GM10266 (cell line): ENCODE results near the gene PRUNE2.

Source experiments
- DNase-seq: peaks from one replicate; pipeline ENCODE4 v3.0.0; 2012; ENCODE audit errors: extremely low spot score
- CTCF ChIP-seq: IDR thresholded peaks from 2 replicates; pipeline ENCODE4 v1.5.1; 2012; ENCODE audit warnings: mild to moderate bottlenecking, low read depth; ENCODE audit not compliant: control insufficient read depth, insufficient read depth; ENCODE audit errors: missing control alignments

Gene PRUNE2

GRCh38 chr9:76852026-76852425 is 53.9 kb downstream of the PRUNE2 start:
- no peak for DNase-seq
- TF ChIP-seq CTCF = no peak

- no peak for TF ChIP-seq CTCF
Measured at GRCh38 chr9:76846297-76846696, 59.6 kb downstream of the PRUNE2 start.

GRCh38 chr9:76845254-76845653 is 60.7 kb downstream of the PRUNE2 start:
- no peak for DNase-seq
- no peak for TF ChIP-seq CTCF

More at GRCh38 chr9:76846297-76846696, 59.6 kb downstream of the PRUNE2 start:
- no peak for DNase-seq

- no peak for DNase-seq
- TF ChIP-seq CTCF = no peak
Measured at GRCh38 chr9:76835571-76836283, 70.2 kb downstream of the PRUNE2 start.

- DNase-seq = no peak
Measured at GRCh38 chr9:76828447-76828846, 77.5 kb downstream of the PRUNE2 start.

GRCh38 chr9:76827296-76828080 is 78.4 kb downstream of the PRUNE2 start:
- TF ChIP-seq CTCF = no peak
- no peak for DNase-seq

More at GRCh38 chr9:76828447-76828846, 77.5 kb downstream of the PRUNE2 start:
- no peak for TF ChIP-seq CTCF

- no peak for DNase-seq
- TF ChIP-seq CTCF = no peak
Measured at GRCh38 chr9:76820431-76820830, 85.5 kb downstream of the PRUNE2 start.
